Measurements from ENCODE around the gene CLEC4F. TPM values are rescaled to one million over a fixed set of nuclear protein-coding genes. Genes with fewer than 3 reads are reported as not detected.

The CLEC4F gene
- under 1 TPM in 4 of 6 donors, not detected in 2; 0.12 to 0.23 (median 0.16) TPM for total RNA-seq
- under 1 TPM; 0.49 to 0.56 TPM for polyA plus RNA-seq

GRCh38 chr2:70820499-70820898 is at the start of gene CLEC4F:
Gene CLEC4F (minus strand): TSS chr2:70820599. CDS start chr2:70820523, 76 bp downstream.
- Histone ChIP-seq H3K4me3 (no peak within 1 kb of the TSS), H3K36me3 (no peaks in the 10 kb centered on the region), H3K4me1 (no peaks in the 10 kb centered on the region), H3K9me3 (no peaks in the 10 kb centered on the region), H3K27me3 (no peaks in the 10 kb centered on the region), H3K27ac (no peak within 1 kb of the TSS)
- FAIRE-seq: no peak
- no peak for ATAC-seq
- 81 to 83% methylated on average over 7 of the region's 7 CpGs for WGBS, 2 donors
- no peak for DNase-seq
- intact Hi-C loops (cut with DNase I): no loop called here
- TF ChIP-seq CTCF (IDR thresholded peaks at IDR 0.05): no peak

- 83 to 90% methylated on average over 1 of the region's 1 CpG for WGBS, 2 donors
- Histone ChIP-seq H3K4me1 (no peaks in the 10 kb centered on the region), H3K27ac (no peak overlapping the region), H3K36me3 (no peaks in the 10 kb centered on the region), H3K27me3 (no peaks in the 10 kb centered on the region), H3K9me3 (no peaks in the 10 kb centered on the region), H3K4me3 (no peak overlapping the region)
- no peak for DNase-seq
- intact Hi-C loops (cut with DNase I): no loop called here
- no peak for TF ChIP-seq CTCF (IDR thresholded peaks at IDR 0.05)
- ATAC-seq: no peak
- no peak for FAIRE-seq
Observed at GRCh38 chr2:70868970-70869369, 48.6 kb upstream of the CLEC4F start.

GRCh38 chr2:70861777-70862625 is 41.6 kb upstream of the CLEC4F start:
- 24 to 27% methylated on average over 21 of the region's 21 CpGs for WGBS, 2 donors
- Histone ChIP-seq H3K27ac (no peak overlapping the region), H3K4me1 (no peaks in the 10 kb centered on the region), H3K36me3 (no peaks in the 10 kb centered on the region), H3K27me3 (peaks cover 0 to 9% (median 0%) of the 10 kb centered on the region in 4 donors), H3K9me3 (no peaks in the 10 kb centered on the region), H3K4me3 (no peak overlapping the region)
- FAIRE-seq (no peak), DNase-seq (peak; percentile 68 to 94 (median 86)), ATAC-seq (peak; percentile 97 to 100 (median 98))
- intact Hi-C loops (cut with DNase I): no loop called here
- TF ChIP-seq CTCF (IDR thresholded peaks at IDR 0.05): peak; percentile 93 to 95 (median 94)

GRCh38 chr2:70855667-70856066 is 35.3 kb upstream of the CLEC4F start:
- Histone ChIP-seq H3K27me3 (peaks cover 0 to 4% (median 0%) of the 10 kb centered on the region in 4 donors), H3K9me3 (no peaks in the 10 kb centered on the region), H3K4me3 (no peak overlapping the region), H3K4me1 (no peaks in the 10 kb centered on the region), H3K36me3 (no peaks in the 10 kb centered on the region), H3K27ac (no peak overlapping the region)
- intact Hi-C loops (cut with DNase I): no loop called here
- TF ChIP-seq CTCF (IDR thresholded peaks at IDR 0.05): no peak
- ATAC-seq (no peak), DNase-seq (no peak), FAIRE-seq (no peak)
- WGBS, 2 donors: 88 to 89% methylated on average over 1 of the region's 1 CpG

GRCh38 chr2:70854411-70854810 is 34.0 kb upstream of the CLEC4F start:
- peak in 1 of 4 donors; percentile 20 for ATAC-seq
- intact Hi-C loops (cut with DNase I): no loop called here
- no peak for DNase-seq
- Histone ChIP-seq H3K4me3 (no peak overlapping the region), H3K4me1 (no peaks in the 10 kb centered on the region), H3K27me3 (no peaks in the 10 kb centered on the region), H3K9me3 (no peaks in the 10 kb centered on the region), H3K27ac (no peak overlapping the region), H3K36me3 (no peaks in the 10 kb centered on the region)
- no peak for TF ChIP-seq CTCF (IDR thresholded peaks at IDR 0.05)
- FAIRE-seq: no peak
- 90 to 97% methylated on average over 4 of the region's 4 CpGs for WGBS, 2 donors
